Left kidney (tissue), 2 donors: ENCODE data around the gene DBP. TPM values are rescaled to one million over a fixed set of nuclear protein-coding genes. Genes with fewer than 3 reads are reported as not detected.

Experiments
- DNase-seq: peaks from one replicate; pipeline ENCODE4 v3.0.0-alpha.2; 2013
- polyA plus RNA-seq: library from polyadenylated mRNA; unstranded; fragments of 120-200 nt; gene quantifications from one replicate; pipeline ENCODE4 v1.2.1, GENCODE V29; 2013; ENCODE audit not compliant: insufficient read length

The DBP gene
- polyA plus RNA-seq, 1 donor, result 9.5 TPM

DNA sequence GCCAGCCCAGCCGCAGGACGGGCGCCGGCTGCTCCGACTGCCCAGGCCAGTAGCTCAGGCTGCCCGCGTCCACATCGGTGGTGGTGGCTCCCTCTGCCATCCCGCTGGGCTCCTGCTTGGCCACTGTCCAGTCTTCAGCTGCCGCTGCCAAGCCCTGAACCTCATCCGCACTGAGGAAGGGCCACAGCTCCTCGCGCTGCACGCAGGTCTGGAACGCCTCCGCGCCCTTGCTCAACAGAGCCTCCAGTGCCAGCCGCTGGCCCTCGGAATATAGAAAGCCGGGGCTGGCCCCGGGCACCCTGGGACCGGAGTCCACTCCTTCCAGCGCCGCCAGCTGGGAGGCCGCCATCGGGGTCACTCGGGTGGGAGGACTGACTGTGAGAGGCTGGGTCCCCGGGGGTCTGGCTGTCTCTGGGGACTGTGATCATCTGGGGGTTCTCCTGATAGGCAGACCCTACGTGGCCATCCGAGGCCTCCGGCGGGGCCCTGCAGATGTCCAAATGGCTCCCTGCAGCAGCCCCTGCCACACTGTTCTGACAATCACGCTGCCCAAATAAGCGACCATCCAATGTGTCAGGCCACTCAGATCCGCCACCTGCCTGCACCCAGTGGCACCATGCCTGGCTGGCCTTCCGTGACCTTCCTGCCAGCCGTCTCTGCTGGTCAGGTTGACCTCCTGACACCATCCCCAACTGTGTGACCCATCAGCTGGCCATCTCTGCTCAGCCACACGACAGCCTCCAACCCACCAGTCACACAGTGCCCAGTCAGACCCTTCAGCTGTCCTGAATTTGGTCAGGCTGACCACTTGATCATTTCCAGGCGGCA, 23.9 kb downstream of the DBP start:
- no peak for DNase-seq

DNA sequence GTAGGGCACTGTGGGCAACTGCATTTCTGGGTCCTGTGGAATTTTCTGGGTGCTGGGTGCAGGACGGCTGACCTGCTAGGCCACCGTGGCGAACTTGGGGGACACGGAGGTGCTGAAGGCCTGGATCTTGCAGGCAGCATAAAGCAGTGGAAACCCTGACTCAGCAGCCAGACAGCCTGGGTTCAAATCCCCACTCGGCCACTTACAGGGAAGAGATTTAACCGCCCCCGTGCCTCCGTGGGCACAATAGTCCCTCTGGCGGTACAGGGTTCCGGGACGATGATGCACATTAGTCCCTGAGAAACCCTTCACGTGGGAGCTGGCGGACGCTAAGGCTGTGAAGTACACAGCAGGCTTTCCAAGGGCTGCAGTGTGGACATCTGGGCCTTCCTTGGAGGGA, 25.3 kb downstream of the DBP start:
- DNase-seq, result no peak

DNA sequence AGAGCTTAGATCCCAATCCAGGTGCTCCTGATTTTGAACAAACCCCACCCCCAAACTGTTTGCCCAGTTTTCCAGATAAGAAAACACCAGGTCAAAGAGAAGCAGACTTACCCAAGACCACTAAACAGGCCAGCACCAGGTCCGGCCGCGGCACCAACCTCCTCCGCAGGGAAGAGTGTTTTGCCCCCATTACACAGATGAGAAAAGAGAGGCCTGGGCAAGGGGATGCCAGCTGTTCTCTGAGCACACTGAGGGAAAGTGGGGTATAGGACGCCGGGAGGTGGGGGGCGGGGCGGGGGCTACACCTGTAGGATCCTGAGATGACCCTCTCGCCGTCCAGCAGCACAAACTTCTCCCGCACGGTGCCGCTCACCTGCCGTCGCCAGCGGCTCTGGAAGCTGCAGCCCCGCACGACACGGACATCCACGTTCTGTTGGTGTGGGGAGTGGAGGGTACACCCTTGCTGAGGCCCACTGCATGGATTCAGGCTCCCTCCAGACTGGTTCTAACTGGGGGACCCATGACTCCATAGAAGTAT, 27.5 kb downstream of the DBP start:
- DNase-seq, result no peak

DNA sequence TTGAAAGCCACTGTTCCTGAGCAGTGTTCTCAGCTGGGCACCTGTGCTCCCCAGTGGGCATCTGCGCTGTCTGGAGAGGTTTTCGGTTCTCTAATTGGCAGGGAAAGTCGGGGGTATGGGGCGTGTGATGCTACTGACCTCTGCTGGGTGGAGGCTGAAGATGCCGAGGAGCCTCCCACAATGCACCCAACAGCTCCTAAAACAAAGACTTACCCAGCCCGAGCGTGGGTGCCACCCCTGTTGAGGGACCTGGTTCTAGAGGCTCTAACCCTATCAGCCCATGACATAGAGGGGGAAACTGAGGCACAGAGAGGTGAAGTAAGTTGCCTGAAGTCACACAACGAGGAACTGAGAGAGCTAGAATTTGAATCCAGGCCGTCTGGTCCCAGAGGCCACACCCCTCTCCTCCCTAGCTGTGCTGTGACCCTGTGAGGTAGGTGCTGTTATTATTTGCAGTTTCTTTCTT, 28.3 kb downstream of the DBP start:
- DNase-seq, result no peak

DNA sequence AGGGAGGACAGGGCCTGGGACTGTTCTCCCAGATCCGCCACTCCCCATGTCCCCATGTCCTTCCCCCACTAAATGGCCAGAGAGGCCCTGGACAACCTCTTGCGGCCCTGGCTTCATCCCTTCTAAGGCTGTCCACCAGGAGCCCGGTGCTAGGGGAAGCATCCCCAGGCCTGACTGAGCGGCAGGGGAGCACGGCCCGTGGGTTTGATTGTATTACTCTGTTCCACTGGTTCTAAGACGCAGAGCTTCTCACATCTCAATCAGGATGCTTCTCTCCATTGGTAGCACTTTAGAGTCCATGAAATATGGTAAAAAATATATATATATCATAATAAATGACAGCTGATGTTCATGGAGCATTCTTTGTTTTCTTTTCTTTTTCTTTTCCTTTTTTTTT, 29.8 kb downstream of the DBP start:
- no peak for DNase-seq

DNA sequence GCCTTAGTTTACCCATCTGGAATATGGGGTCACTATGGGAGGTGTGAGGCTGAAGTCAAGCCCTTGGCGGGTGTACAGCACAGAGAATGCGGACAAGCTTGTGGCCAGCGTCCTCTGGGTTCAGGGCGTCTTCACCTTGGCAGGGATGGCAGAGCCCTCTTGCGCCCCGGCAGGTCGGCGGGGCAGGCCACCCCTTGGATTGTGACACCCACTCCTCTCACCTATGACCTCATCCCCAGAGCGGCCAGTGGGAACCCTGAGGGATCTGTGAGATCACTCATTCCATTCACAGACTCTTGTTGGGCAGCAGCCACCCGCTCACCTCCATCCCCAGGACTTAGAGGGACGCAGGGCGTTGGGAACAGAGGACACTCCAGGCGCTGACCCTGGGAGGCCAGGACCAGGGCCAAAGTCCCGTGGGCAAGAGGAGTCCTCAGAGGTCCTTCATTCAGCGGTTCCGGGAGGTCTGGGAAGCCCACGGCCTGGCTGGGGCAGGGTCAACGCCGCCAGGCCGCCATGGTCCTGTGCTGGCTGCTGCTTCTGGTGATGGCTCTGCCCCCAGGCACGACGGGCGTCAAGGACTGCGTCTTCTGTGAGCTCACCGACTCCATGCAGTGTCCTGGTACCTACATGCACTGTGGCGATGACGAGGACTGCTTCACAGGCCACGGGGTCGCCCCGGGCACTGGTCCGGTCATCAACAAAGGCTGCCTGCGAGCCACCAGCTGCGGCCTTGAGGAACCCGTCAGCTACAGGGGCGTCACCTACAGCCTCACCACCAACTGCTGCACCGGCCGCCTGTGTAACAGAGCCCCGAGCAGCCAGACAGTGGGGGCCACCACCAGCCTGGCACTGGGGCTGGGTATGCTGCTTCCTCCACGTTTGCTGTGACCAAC, 30.5 kb downstream of the DBP start, which contains the start of gene SPACA4:
Gene SPACA4 (plus strand): TSS at position 280 of the 896 bp plus-strand sequence. CDS start 237 bp downstream, at position 517.
- DNase-seq, result no peak

DNA sequence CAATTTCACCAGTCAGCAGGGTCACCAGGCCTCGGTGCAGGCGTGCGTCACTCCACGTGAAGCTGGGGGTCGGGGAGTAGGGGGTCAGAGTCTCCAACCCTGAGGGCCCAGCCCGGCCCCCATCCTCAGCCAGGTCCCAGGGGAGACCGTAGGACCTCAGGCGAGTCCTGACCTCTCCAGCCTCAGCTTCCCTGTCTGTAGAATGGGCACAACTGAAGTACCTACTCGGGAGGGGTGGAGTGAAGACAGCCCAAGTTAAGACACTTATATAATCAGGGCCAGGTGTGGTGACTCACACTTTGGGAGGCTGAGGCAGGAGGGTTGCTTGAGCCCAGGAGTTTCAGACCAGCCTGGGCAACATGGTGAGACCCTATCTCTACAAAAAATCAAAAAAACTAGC, 33.3 kb downstream of the DBP start:
- DNase-seq, result no peak

DNA sequence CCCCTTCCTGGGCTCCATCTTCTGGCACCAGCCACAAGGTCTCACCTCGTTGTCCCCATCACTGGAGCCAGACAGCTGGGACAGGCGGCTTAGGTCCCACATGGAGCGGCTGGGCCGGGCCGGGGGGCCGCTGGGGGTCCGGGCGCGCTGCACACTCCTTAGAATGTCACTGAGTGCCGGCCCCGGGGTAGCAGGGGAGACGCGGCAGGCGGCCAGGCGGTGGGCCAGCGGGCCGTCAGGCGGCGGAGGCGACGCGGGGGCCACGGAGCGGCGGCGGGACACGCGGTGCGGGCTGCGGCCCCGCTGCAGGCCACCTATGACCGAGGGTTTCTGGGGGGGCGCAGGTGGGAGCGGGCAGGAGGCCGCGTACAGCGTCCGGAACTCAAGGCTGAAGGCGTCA, 33.7 kb downstream of the DBP start:
- DNase-seq, result no peak

DNA sequence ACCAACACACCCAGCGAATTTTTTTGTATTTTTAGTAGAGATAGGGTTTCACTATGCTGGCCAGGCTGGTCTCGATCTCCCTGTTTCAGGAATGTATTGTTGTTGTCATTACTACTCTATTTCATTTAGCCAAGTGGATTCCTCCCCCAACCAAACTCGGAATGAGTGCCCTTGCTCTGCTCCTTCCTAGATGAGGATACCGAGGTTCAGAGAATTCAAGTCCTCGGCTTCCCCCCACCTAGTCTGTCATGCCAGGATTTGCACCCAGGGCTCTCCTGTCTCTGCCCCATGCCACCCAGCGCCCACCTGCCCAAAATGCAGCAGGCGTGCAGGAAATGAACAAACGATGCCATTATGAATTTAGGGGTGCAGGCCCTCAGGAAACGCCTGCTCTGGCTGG, 34.2 kb downstream of the DBP start:
- no peak for DNase-seq

DNA sequence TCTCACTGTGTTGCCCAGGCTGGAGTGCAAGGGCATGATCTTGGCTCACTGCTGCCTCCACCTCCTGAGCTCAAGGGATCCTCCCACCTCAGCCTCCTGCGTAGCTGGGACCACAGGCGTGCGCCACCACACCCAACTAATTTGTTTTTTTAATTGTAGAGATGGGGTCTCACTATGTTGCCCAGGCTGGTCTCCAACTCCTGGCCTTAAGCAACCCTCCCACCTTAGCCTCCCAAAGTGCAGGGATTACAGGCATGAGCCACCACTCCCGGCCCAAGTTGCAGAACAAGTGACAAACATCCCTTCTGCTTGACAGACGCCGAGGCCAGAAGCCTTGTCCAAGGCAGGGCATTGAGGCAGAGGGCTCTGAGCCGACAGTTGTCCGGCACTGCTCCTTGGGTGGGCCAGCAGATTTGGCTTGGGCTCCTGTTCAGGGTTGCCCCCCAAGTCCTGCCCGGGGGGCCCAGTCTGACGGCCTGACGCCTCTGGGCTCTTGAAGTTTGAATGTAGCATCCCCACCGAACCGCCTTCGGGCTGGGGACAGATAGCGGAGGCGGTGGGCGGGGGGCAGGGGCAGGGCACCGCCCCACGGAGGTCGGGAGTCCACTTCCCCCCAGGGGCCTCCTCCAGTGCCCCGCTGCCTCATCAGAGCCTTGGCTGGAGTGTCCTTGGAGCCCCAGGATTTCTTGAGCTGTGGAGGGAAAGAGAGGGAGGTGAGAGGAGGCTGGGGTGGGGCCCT, 36.3 kb downstream of the DBP start:
- no peak for DNase-seq

DNA sequence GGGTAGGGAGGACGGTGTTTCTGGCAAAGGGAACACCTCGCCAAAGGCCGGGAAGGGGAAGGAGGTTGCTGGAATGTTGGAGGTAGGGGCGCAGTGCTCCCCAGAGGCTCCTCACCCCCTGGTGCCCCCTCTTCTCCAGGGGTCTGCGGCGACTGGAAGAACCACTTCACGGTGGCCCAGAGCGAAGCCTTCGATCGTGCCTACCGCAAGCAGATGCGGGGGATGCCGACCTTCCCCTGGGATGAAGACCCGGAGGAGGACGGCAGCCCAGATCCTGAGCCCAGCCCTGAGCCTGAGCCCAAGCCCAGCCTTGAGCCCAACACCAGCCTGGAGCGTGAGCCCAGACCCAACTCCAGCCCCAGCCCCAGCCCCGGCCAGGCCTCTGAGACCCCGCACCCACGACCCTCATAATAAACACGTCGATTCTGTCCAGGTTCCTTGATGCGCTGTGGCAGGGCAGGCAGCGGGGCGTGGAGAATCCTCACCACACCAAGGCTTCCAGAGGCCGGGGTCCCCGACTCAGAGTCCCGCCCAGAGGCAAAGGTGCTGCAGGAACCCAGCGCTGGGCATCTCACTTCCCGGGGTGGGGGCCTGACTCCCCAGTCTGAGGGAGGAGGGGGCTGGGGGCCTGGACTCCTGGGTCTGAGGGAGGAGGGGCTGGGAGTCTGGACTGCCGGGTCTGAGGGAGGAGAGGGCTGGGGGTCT, 38.0 kb downstream of the DBP start:
- no peak for DNase-seq

DNA sequence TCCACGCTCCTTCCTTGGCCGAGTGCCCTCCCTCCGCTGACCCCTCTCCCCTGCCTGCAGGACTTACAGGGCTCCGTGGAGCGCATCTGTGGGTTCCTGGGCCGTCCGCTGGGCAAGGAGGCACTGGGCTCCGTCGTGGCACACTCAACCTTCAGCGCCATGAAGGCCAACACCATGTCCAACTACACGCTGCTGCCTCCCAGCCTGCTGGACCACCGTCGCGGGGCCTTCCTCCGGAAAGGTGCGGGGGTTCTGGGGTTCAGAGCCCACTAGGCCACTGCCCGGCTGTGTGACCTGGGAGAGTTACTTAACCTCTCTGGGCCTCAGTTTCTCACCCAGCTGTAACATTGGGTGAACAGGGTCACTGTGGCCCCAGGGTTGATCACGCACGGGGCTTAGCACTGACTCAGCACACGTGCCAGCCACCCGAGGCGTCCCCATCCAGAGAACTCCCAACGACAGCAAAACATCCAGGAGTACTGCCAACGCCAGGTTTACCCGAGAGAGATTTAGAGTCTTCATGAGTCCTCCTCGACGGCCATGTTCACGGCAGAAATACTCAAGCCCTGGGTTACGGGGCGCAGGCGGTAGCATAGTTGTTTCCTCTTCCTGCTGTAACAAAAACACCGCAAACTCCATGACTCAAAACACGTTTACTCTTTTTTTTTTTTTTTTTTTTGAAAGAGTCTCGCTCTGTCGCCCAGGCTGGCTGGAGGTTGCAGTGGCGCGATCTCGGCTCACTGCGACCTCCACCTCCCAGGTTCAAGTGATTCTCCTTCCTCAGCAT, 40.3 kb downstream of the DBP start:
- no peak for DNase-seq

DNA sequence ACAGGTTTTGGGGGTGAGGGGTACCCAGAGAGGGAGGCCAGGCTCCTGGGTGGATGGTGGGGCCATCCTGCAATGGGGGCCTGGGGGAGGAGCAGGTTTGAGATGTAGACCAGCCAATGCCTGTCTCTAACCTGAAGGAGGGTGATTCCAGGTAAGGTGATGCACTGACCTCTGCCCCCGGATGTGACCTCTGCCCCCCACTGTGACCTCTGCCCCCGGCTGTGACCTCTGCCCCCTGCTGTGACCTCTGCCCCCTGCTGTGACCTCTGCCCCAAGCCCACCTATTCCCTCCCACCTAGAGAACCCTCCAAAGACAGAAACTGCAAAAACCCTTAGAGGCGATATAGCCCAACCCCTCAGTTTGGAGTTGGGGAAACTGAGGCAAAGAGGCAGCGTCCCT, 40.9 kb downstream of the DBP start:
- no peak for DNase-seq

DNA sequence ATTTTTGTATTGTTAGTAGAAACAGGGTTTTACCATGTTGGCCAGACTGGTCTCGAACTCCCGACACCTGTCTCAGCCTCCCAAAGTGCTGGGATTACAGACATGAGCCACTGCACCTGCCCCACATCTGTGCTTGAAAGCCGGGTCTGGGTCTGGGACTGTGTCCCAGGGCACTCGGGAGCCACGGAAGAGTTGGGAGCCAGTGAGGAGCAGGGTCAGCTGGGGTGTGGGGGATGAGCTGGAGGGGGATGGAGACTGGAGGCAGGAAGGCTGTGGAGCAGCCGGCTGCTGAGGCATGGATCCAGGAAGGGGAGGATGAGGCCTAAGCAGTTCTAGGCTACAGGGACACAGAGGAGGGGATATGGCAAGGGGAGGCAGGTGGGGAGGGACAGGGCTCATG, 41.3 kb downstream of the DBP start:
- DNase-seq, result no peak

DNA sequence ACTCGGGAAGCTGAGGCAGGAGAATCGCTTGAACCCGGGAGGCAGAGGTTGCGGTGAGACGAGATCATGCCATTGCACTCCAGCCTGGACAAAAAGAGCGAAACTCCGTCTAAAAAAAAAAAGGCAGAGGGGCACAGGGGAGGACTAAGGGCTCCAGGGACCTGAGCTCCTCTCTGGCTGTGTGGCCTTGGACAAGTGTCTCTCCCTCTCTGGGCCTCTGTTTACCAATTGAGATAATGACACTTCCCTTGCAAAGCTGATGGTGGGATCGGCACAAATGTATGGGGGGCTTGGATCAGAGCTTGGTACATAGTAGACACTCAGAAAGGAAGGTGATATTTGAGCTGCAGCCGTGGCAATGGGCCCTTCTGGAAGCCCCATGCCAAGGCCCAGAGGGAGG, 42.0 kb downstream of the DBP start:
- no peak for DNase-seq

DNA sequence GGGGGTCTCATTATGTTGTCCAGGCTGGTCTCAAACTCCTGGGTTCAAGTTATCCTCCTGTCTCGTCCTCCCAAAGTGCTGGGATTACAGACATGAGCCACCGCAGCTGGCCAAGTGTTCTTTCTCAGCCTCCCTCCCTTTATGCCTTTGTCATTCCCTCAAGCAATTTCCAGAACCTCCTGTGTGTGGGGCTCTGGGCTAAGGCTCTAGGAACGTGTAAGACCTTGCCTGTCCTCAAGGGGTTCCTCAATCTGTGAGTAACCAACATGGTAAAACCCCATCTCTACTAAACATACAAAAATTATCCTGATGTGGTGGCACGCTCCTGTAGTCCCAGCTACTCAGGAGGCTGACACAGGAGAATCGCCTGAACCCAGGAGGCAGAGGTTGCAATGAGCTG, 46.2 kb downstream of the DBP start:
- no peak for DNase-seq

DNA sequence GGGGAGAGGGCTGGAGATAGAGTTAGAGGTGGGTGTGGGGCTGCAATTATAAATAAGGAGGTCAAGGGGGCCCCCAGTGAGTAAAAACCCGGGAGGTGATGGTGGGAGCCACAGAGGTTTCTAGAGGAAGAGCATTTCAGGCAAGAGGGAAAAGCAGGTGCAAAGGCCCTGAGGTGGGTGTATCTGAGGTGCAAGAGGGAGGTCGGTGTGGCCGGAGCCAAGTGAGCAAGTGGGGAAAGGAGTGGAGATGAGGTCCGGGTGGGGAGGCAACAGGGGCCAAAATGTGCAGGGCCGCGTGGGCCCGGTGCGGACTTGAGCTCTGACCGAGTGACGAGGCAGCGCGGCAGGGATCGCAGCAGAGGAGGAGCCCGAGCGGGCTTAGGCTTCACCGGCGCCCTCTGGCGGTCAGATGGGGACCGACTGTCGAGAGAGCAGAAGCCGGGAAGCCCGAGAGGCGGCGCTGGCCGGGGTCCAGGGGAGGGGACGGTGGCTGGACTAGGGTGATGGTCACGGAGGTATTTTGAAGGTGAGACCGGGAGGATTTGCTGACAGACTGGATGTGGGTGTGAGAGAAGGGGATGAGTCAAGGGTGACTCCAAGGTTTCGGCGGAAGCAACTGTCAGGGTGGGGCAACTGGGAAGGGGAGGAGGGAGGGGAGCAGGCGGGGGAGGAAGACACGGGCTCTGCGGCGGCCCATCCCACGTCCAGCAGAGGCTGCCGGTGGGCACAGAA, 48.3 kb downstream of the DBP start:
- peak; percentile 85 for DNase-seq

DNA sequence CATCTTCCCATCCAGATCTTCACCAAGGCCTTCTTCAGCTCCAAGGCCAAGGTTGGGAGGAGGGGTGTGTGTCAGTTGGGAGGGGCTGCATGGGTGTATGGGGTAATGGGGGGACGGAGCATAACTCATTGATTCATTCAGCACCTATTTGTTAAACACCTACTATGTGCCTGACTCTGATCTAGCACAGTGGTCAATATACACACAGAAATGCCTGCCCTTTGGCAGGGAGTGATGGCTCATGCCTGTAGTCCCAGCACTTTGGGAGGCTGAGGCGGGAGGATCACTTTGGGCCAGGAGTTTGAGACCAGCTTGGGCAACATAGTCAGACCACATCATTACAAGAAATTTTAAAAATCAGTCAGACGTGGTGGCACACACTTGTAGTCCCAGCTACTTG, 49.8 kb downstream of the DBP start:
- no peak for DNase-seq

DNA sequence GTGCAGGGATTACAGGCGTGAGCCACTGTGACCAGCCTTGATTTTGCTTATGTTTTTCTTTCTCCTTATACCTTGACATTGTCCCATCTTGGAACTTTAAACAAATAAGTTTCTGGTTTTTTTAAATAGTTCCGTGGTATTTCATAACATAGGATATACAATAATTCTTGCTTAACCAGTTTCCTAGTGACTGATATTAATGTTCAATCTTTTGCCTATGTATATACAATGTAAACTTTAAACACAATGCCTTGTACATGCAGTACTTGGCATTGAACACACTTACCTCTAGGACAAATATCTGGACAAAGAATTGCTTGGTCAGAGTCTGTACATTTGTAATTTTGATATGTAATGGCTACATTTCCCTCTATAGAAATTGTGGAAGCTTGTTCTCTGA, 55.0 kb downstream of the DBP start:
- DNase-seq, result no peak
